Measurements from ENCODE around the gene TUBB4B. TPM values are rescaled to one million over a fixed set of nuclear protein-coding genes. Genes with fewer than 3 reads are reported as not detected.

The TUBB4B gene
- polyA plus RNA-seq, 1 of the 3 experiments (the other 2 are of a cell fraction), result 508 TPM

GRCh38 chr9:137276473-137277328, 35.6 kb downstream of the TUBB4B start:
- Histone ChIP-seq H3K79me2 (ENCODE audit: insufficient read depth) (no peaks in the 10 kb centered on the region), H3K4me3 (ENCODE audit: low read depth in 2 of 2, low read length in 1 of 2) (no peak overlapping the region), H3K9me3 (no peaks in the 10 kb centered on the region), H3K4me2 (no peak overlapping the region), H3K36me3 (replicated peaks in 1 of 2; ENCODE audit: control insufficient read depth in 1 of 2, insufficient read depth in 2 of 2, low read length in 1 of 2) (peaks cover 0 to 16% of the 10 kb centered on the region in 2 experiments), H3K9me2 (no peaks in the 10 kb centered on the region), H3K4me1 (ENCODE audit: control insufficient read depth in 1 of 2, insufficient read depth in 2 of 2, low read depth in 1 of 2, low read length in 1 of 2) (peaks cover 0 to 8% of the 10 kb centered on the region in 2 experiments; a peak in 2 of 4 replicates), H4K20me1 (ENCODE audit: insufficient read depth) (0 out of 2 replicates have a peak, but pooled peaks cover 3% of the 10 kb centered on the region), H3F3A (replicated peaks; ENCODE audit: insufficient read depth) (peaks cover 8% of the 10 kb centered on the region), H3K27me3 (ENCODE audit: insufficient read depth) (no peaks in the 10 kb centered on the region), H2AFZ (ENCODE audit: low read depth) (no peak overlapping the region), H3K9ac (no peak overlapping the region), H3K27ac (ENCODE audit: low read depth in 2 of 2, low read length in 1 of 2) (no peak overlapping the region)
- ChIA-PET CTCF (interaction anchor here (0.9 to 1.7 kb wide), 6 partner anchors 10 to 131 kb away, joined by 3 to 8 read pairs (median 3); no protein-coding TSS in a partner anchor), POLR2A (no interaction called here)
- DNase-seq, result no peak
- 55% methylated on average over 12 of the region's 30 CpGs for WGBS (ENCODE audit: low lambda C conversion rate)
- TF ChIP-seq SMC3 (IDR thresholded peaks at IDR 0.05; ENCODE audit: low read depth, low read length) (no peak), EZH2phosphoT487 (IDR thresholded peaks at IDR 0.05; ENCODE audit: borderline replicate concordance, low read depth) (no peak), MAX (IDR thresholded peaks at IDR 0.05; ENCODE audit: low read depth) (no peak), RCOR1 (IDR thresholded peaks at IDR 0.05; ENCODE audit: low read length) (no peak), TEAD4 (IDR thresholded peaks at IDR 0.05; ENCODE audit: borderline replicate concordance, insufficient read depth) (no peak), YY1 (IDR thresholded peaks at IDR 0.05; ENCODE audit: low read depth) (no peak), FOXJ3 (CRISPR knock-in tag; IDR thresholded peaks at IDR 0.05) (no peak), FOSL2 (IDR thresholded peaks at IDR 0.05; ENCODE audit: borderline replicate concordance, low read depth) (no peak), TCF12 (IDR thresholded peaks at IDR 0.05) (no peak), NRF1 (IDR thresholded peaks at IDR 0.05; ENCODE audit: low read depth, low read length) (no peak), POLR2AphosphoS5 (IDR thresholded peaks at IDR 0.05; ENCODE audit: low read depth, low read length) (no peak), GATA2 (CRISPR knock-in tag; IDR thresholded peaks at IDR 0.05) (no peak), RFX5 (IDR thresholded peaks at IDR 0.05; ENCODE audit: low read length) (no peak), USF2 (IDR thresholded peaks at IDR 0.05; ENCODE audit: borderline replicate concordance, low read depth, low read length) (no peak), NFIC (IDR thresholded peaks at IDR 0.05; ENCODE audit: borderline replicate concordance) (no peak)
- TF ChIP-seq, protein P1, sequence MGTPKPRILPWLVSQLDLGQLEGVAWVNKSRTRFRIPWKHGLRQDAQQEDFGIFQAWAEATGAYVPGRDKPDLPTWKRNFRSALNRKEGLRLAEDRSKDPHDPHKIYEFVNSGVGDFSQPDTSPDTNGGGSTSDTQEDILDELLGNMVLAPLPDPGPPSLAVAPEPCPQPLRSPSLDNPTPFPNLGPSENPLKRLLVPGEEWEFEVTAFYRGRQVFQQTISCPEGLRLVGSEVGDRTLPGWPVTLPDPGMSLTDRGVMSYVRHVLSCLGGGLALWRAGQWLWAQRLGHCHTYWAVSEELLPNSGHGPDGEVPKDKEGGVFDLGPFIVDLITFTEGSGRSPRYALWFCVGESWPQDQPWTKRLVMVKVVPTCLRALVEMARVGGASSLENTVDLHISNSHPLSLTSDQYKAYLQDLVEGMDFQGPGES (IDR thresholded peaks at IDR 0.05; ENCODE audit: low read depth, low read length), result no peak
- TF ChIP-seq, protein P2, sequence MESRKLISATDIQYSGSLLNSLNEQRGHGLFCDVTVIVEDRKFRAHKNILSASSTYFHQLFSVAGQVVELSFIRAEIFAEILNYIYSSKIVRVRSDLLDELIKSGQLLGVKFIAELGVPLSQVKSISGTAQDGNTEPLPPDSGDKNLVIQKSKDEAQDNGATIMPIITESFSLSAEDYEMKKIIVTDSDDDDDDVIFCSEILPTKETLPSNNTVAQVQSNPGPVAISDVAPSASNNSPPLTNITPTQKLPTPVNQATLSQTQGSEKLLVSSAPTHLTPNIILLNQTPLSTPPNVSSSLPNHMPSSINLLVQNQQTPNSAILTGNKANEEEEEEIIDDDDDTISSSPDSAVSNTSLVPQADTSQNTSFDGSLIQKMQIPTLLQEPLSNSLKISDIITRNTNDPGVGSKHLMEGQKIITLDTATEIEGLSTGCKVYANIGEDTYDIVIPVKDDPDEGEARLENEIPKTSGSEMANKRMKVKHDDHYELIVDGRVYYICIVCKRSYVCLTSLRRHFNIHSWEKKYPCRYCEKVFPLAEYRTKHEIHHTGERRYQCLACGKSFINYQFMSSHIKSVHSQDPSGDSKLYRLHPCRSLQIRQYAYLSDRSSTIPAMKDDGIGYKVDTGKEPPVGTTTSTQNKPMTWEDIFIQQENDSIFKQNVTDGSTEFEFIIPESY (IDR thresholded peaks at IDR 0.05; ENCODE audit: borderline replicate concordance, low read depth), result no peak
- TF ChIP-seq, protein P3, sequence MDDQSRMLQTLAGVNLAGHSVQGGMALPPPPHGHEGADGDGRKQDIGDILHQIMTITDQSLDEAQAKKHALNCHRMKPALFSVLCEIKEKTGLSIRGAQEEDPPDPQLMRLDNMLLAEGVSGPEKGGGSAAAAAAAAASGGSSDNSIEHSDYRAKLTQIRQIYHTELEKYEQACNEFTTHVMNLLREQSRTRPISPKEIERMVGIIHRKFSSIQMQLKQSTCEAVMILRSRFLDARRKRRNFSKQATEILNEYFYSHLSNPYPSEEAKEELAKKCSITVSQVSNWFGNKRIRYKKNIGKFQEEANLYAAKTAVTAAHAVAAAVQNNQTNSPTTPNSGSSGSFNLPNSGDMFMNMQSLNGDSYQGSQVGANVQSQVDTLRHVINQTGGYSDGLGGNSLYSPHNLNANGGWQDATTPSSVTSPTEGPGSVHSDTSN (IDR thresholded peaks at IDR 0.05), result no peak

All from SK-N-SH (cell line).